GM12873 (cell line): ENCODE results near the gene PLCH2.

Experiments
- TF ChIP-seq, protein P1 (sequence below): IDR thresholded peaks from 2 replicates; pipeline ENCODE4 v1.5.1; 2012; ENCODE audit warnings: low read depth, mild to moderate bottlenecking, moderate library complexity, low read length, control low read depth; ENCODE audit not compliant: insufficient read depth; ENCODE audit errors: missing control alignments

PLCH2 gene

DNA sequence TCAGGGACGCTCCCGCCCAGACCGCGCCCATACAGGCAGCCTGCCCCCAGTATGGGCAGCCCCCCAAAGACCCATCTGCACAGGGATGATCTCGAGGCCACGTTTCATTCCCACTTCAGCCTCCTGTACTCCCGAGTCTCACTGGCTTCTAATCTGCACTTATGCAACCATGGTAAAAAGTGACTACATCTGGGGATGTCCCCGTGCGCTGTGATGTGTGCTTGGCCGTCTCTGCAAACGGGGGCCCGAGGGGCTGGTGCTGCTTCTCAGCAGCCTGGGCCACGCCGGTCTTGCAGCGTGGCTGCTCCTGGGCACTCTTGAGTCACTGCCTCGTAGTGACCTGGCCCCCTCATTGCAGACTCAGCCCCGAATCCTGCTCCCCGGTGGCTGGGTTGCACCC, 17.4 kb upstream of the PLCH2 start:
- TF ChIP-seq, protein P1, sequence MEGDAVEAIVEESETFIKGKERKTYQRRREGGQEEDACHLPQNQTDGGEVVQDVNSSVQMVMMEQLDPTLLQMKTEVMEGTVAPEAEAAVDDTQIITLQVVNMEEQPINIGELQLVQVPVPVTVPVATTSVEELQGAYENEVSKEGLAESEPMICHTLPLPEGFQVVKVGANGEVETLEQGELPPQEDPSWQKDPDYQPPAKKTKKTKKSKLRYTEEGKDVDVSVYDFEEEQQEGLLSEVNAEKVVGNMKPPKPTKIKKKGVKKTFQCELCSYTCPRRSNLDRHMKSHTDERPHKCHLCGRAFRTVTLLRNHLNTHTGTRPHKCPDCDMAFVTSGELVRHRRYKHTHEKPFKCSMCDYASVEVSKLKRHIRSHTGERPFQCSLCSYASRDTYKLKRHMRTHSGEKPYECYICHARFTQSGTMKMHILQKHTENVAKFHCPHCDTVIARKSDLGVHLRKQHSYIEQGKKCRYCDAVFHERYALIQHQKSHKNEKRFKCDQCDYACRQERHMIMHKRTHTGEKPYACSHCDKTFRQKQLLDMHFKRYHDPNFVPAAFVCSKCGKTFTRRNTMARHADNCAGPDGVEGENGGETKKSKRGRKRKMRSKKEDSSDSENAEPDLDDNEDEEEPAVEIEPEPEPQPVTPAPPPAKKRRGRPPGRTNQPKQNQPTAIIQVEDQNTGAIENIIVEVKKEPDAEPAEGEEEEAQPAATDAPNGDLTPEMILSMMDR: no peak

DNA sequence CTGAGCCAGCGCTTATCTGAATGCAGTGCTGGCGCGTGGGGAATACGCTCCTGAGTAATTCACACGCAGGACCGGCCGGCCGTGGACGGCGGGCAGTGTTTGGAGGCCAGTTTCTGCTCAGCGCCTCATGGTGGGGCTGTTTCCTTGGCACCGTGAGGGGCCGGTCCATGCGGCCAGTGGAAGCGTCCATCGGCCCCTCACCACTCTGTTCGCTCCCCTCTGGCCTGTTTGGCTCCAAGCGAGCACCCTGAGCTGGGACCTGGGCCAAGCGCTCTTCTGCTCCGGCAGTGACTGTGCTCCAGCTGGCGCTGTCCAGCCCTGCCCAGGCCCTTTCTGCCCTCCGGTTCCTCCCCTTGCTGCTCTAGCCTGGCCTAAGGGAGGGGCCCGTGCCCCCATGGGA, 16.3 kb upstream of the PLCH2 start:
- TF ChIP-seq, protein P1: no peak

DNA sequence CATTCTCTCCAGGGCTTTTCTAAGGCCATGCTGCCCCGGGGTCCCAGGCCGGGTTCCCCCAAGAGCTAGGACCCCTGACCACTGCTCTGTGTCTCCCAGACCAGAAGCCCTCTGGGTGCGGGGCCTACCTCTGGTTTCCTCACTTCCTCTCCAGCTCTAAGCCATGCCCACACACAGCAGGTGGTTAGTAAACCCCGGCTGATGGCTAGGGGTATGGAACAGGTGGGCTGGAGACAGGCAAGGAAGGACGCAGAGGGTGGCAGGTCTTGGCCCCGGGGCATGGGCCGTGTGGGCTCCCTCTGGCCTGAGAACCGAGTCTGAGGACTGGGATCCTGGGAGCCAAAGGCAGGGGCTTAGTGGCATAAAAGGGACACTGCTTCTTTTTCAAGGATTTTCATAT, 15.9 kb upstream of the PLCH2 start:
- TF ChIP-seq, protein P1: no peak

DNA sequence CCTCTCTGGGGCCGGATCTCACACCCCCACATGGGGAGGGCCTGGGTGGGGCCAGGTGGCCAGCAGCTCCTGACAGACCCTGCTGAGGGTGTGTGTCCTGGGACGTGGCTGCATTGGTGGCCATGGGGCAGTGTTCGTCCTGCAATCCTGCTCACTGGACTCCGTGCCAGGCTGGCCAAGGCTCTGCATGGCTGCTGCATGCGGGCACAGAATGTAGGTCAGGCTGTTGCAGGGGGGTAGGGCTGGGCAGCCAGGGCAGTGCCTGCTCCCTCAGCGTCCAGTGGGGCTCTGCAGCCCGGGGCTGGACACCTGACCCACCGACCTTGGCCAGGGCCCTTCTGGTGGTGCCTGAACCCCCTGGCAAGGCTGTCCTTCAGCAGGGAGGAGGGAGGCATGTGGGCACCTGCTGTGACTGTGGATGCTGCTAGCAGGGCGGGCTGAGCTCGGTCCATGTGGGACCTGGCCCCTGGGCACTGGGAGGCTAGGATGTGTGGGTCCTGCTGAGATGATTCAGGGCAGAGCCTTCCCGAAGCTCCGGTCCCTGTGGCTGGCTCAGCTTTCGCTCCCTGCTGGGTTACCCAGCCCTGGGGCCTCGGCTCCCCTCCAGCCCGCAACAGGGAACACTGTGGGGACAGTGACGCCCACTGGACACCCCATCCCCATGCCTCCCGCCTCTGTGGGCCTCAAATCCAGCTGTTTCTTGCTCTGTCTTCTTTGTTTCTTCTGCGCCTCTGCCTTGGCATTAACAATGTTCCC, 14.9 kb upstream of the PLCH2 start:
- TF ChIP-seq, protein P1: no peak

DNA sequence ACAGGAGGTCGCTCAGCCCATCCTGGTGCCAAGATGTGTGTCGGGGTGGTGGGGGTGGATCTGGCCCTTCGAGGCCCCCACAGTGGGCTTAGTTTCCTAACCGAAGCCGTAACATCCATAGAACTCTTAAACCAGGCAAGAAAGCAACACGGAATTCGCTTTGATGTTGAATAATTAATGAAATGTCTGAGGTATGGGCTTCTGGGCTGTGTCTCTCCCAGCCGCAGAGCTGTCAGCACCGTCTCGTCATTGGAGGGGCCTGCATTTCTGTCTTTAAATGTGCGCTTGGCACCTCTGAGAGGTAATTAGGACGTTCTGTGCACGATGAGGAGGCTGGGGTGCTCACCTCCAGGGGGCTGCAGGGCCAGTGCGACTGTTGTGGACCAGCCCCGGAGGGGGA, 13.3 kb upstream of the PLCH2 start:
- TF ChIP-seq, protein P1: no peak

DNA sequence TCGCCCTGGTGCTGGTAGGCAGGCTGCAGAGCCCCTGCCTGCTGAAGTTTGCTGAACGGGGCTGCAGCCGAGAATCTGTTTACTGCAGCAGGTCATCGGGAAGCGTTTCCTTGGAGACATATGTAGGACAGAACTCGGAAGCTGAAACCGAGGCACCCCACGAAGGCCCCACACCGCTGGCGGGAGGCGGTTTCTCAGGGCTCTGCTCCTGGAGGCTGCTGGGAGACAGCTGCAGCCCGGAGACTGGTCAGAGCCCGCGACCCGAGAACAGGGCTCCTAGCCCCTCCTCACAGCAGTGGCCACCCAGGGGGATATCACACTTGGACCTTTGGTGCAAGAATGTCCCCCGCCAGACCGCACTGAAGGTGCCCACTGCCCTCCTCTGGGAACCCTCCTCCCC, 12.7 kb upstream of the PLCH2 start:
- TF ChIP-seq, protein P1: no peak

DNA sequence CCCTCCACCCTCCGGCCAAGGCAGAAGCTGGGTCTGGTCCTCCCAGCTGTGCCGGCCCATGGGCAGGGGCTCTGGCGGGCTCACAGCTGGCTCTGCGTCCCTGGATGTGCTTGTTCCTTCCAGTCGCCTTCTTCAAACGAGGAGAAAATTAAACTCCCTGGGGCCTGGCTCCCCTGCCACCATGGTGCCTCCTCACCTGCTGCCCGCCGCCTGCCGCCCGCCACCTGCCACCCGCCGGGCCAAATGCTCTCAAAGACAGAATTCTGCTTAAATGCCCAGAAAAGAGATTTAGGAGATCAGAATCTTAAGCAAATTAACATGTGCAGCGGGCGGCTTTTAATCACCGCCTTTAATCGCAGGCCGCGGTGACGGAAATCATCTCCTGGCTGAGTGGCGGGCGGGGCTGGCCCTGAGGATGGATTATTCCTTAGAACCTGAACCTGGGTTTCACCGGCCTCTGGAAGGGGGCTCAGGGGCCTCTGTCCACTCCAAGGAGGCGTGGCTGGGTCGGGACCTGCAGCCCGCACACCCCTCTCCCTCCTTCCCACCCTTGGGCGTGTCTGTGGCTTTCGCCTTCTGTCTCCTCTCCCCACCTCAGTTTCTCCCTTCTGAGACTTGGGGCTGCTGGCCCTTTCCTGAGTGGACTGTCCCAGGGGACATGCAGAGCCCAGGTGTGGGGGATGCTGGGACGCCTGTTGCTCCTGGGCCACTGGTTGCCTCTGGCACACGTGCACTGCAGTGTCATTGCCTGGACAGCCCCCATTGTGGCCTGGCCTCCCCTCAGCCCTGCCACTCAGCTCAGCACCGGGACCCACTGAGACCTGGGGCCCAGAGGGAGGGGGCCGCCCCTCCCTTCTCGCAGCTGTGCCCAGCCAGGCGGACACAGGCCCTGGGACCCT, 10.5 kb upstream of the PLCH2 start:
- TF ChIP-seq, protein P1: no peak
